Measurements from ENCODE around the gene NAB2. TPM values are rescaled to one million over a fixed set of nuclear protein-coding genes. Genes with fewer than 3 reads are reported as not detected.

Gene NAB2
- total and polyA plus RNA-seq, 10 of the 15 experiments (the other 5 are each of a cell fraction or from before 2014, with no cell fraction given) = 0.35 to 35.2 (median 15.3) TPM

GRCh38 chr12:57111031-57111734 is 22.3 kb downstream of the NAB2 start, which contains the start of gene STAT6 (continued):
- TF ChIP-seq EP300 (IDR thresholded peaks at IDR 0.05; ENCODE audit: borderline replicate concordance in 1 of 2, control insufficient read depth in 1 of 2, low read depth in 2 of 2, low read length in 2 of 2) (no peak), NR2C2 (IDR thresholded peaks at IDR 0.05; ENCODE audit: borderline replicate concordance, control insufficient read depth, insufficient read length, low read depth) (no peak), RELB (IDR thresholded peaks at IDR 0.05; ENCODE audit: low read depth) (peak; percentile 23; the same call in 1 of the 2 replicates), ESRRA (IDR thresholded peaks at IDR 0.05; ENCODE audit: low read length) (no peak), USF1 (IDR thresholded peaks at IDR 0.05; ENCODE audit: borderline replicate concordance, extremely low read length, insufficient read depth, low read depth, low read length) (no peak), FOS (IDR thresholded peaks at IDR 0.05; ENCODE audit: borderline replicate concordance, extremely low read depth, insufficient read length) (no peak), SPI1 (IDR thresholded peaks at IDR 0.05; ENCODE audit: borderline replicate concordance, insufficient read depth, low read depth, low read length) (peak; percentile 42; the same call in 1 of the 2 replicates), CHD2 (IDR thresholded peaks at IDR 0.05; ENCODE audit: borderline replicate concordance, low read depth, low read length) (no peak), WRNIP1 (IDR thresholded peaks at IDR 0.05; ENCODE audit: borderline replicate concordance, low read depth, low read length) (no peak)
